ENCODE data around the gene THEM5.

DNA sequence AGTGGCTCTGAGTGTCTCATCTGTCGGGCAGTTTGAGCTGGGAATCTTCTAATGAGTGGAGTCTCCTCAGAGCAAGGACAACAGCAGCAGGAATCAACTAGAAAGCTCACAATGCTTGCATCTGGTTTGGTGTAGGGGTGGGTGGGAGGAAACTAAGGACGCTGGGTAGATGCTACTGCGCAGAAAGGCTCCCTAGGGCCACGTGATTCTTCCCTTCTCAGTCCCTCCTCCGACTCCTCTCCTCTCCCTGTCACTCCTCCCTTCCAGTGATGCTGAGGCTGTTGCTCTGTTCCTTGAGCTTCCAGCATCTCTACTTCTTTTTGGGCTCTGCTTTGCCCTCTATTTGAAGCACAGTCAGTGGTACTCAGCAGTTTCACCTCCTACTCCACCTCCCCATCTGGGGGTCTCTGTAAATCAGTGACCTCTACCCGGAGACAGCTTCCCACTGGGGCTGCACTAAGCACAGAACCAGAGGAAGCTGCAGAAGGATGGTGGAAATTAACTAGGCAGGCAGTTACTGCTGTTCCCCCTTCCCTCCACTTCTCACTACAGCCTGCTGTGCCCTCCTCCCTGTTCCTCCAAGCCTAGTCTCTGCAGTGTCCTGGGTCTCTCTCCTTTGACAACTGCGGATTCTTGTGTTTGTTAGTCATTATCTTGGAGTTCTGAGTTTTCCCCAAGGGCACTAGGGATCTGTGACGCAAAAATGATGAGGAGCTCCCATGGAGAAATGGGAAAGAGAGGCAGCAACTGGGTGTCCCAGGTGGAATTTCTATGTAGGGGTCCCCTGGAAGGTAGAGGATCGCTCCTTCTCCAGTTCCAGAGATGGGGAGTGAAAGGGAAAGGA, 54.1 kb downstream of the THEM5 start:
- TF ChIP-seq GATA3 (IDR thresholded peaks at IDR 0.05; ENCODE audit: low read depth, low read length) (no peak), GATA2 (IDR thresholded peaks at IDR 0.05; ENCODE audit: low read depth, low read length) (no peak)
